ENCODE measurements around the gene EDN2.

The EDN2 gene

GRCh38 chr1:41488040-41488951, 3.8 kb upstream of the EDN2 start:
- peaks cover 33% of the 10 kb centered on the region for H3K4me1 ChIP-seq
- in situ Hi-C loops (cut with MboI; ENCODE audit: low sequenced_read_pairs), result no loop called here
- no peaks in the 10 kb centered on the region for H3K9me3 ChIP-seq
- H3K27me3 ChIP-seq (ENCODE audit: low read depth), result no peaks in the 10 kb centered on the region
- no peaks in the 10 kb centered on the region for H3K36me3 ChIP-seq (replicated peaks)
- DNase-seq (ENCODE audit: low spot score in 2 of 2), result no peak
- no peak overlapping the region for H3K4me3 ChIP-seq

DNA sequence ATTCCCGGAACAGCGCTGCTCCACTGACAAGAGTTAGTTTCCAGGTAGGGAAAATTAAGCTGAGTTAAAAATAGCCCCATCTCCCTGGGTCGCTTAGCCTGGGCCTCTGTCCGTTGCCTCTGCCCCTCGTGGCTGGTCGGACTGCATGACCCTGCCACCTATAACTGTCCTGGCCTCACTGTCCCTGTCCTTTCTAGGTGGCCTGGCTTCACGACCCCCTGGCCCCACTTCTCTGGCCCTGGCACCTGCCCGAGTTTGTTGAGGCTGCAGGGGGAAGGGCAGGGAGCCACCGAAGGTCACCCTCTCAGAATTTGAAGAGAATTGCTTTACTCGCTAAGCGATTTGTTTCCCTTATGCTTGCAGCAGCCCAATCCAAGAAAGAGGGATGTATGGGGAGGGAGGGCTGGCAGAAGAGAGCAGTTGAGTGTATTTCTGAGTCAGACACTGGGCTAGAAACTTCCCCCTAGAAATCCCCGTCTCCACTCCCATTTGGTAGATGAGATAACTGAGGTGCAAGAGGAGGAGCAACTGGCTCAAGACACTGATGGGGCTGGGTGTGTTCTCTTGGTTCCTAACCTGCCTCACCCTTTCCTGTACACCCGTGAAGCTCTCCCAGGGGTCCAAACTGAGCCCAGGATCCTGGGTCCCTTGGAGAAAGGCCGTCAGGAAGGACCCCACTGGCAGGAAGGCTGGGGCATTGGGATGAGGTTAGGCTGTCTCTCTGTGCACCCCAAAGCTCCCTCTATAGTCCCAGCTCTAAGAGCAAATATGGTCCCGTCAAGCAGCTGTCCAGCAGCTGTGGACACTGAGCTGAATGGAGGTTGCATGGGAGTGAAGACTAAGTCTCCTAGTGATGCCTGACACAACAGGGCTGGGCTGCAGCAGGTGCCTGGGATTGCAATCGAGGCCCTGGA, 2.9 kb upstream of the EDN2 start:
- Histone ChIP-seq H3K4me3 (no peak overlapping the region), H3K4me1 (peaks cover 33% of the 10 kb centered on the region), H3K27me3 (ENCODE audit: low read depth) (no peaks in the 10 kb centered on the region), H3K9me3 (no peaks in the 10 kb centered on the region), H3K36me3 (replicated peaks) (no peaks in the 10 kb centered on the region)
- in situ Hi-C loops (cut with MboI; ENCODE audit: low sequenced_read_pairs), result no loop called here
- no peak for DNase-seq (ENCODE audit: low spot score in 2 of 2)

DNA sequence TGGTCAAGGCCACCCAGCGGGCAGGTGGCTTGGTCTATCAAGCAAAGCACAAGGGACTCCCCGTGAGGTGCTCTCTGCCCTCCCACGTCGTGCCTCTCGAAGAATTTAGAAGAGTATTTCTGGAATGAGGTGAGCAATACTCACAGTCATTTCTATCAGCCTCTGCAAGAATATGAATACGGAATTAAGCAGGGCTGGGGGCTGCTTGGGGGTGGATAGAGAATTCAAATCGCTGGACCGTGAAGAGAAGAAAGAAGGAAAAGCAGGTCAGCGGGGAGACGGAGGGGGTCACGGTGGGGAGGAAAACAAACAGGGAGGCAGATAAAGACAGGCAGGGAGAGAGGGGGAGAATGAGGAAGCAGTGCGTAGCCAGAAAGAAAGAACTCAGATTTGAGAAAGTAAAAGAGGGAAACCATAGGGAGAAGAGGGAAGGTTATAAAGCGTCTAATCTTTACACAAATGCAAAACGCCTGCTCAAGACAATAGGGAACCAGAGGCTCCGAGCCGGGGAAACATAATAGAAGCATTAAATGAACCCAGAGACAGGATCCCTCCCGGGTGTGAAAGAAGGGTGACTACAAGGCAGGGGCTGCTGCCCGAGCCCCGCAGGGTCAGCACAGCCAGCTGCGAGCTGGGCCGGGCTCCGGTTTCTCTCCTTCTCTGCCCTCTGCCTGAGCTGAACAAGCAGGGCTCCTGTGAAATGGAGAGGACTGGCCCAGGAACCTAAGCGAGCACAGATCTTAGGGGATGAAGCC, 2.1 kb upstream of the EDN2 start:
- in situ Hi-C loops (cut with MboI; ENCODE audit: low sequenced_read_pairs), result no loop called here
- H3K36me3 ChIP-seq (replicated peaks), result no peaks in the 10 kb centered on the region
- H3K27me3 ChIP-seq (ENCODE audit: low read depth), result no peaks in the 10 kb centered on the region
- DNase-seq (ENCODE audit: low spot score in 2 of 2), result peak; percentile 76 to 95
- no peaks in the 10 kb centered on the region for H3K9me3 ChIP-seq
- peaks cover 33% of the 10 kb centered on the region for H3K4me1 ChIP-seq
- H3K4me3 ChIP-seq, result no peak overlapping the region

- Histone ChIP-seq H3K4me1 (peaks cover 33% of the 10 kb centered on the region), H3K36me3 (replicated peaks) (no peaks in the 10 kb centered on the region), H3K9me3 (no peaks in the 10 kb centered on the region), H3K27me3 (ENCODE audit: low read depth) (no peaks in the 10 kb centered on the region), H3K4me3 (no peak overlapping the region)
- in situ Hi-C loops (cut with MboI; ENCODE audit: low sequenced_read_pairs), result no loop called here
- DNase-seq (ENCODE audit: low spot score in 2 of 2), result no peak
These were observed 1.5 kb upstream of the EDN2 start for GRCh38 chr1:41486053-41486370.

DNA sequence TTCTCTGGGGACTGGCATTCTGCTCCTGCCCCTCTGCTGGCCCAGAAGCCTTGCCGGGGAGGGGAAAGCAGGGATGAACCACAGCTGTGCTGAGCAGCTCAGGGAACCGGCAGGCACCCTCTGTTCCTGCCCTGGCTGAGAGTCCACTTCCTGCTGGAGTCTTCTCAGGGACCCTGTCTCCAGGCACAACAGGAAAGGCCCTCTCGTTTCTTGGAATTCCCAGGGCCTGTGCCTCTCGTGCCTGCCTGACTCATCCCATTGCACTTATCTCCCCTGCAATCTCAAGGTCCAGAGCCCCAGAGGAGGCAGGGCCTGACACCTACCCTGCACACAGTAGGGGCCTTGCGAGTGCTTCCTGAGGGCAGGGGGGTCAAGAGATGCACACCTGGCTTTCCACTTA, 1.1 kb upstream of the EDN2 start:
- in situ Hi-C loops (cut with MboI; ENCODE audit: low sequenced_read_pairs), result no loop called here
- peaks cover 33% of the 10 kb centered on the region for H3K4me1 ChIP-seq

DNA sequence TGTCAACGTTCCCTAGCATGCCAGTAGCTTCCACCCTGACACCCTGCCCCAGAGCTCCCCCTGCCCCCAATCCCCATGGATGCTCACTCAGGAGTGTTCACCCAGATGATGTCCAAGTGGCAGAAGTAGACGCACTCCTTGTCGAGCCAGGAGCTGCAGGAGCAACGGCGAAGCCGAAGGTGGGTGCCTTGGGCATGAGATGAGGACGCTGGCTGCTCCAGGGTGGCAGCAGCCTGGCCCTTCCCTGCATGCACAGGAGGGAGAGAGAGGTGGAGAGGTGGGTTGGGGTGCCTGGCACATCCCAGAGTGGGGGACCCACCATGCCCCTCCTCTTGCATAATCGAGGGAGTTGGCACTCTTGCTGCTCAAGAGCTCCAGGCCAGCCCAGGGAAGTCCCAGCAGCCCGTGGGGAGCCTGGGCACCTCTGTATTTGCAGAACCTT, 502 bp downstream of the EDN2 start:
- Histone ChIP-seq H3K4me1 (peaks cover 33% of the 10 kb centered on the region), H3K27me3 (ENCODE audit: low read depth) (no peaks in the 10 kb centered on the region), H3K9me3 (no peaks in the 10 kb centered on the region), H3K4me3 (no peak overlapping the region), H3K36me3 (replicated peaks) (no peaks in the 10 kb centered on the region)
- no peak for DNase-seq (ENCODE audit: low spot score in 2 of 2)
- in situ Hi-C loops (cut with MboI; ENCODE audit: low sequenced_read_pairs), result no loop called here

More for the DNA sequence above, 1.1 kb upstream of the EDN2 start:
- no peaks in the 10 kb centered on the region for H3K9me3 ChIP-seq
- no peak for DNase-seq (ENCODE audit: low spot score in 2 of 2)
- no peak overlapping the region for H3K4me3 ChIP-seq
- no peaks in the 10 kb centered on the region for H3K36me3 ChIP-seq (replicated peaks)
- no peaks in the 10 kb centered on the region for H3K27me3 ChIP-seq (ENCODE audit: low read depth)

- peaks cover 28% of the 10 kb centered on the region for H3K4me1 ChIP-seq
- no peak overlapping the region for H3K4me3 ChIP-seq
- DNase-seq (ENCODE audit: low spot score in 2 of 2), result no peak
- H3K36me3 ChIP-seq (replicated peaks), result no peaks in the 10 kb centered on the region
- no peaks in the 10 kb centered on the region for H3K27me3 ChIP-seq (ENCODE audit: low read depth)
- no peaks in the 10 kb centered on the region for H3K9me3 ChIP-seq
- in situ Hi-C loops (cut with MboI; ENCODE audit: low sequenced_read_pairs), result no loop called here
These were observed 1.3 kb downstream of the EDN2 start for GRCh38 chr1:41483001-41483850.

DNA sequence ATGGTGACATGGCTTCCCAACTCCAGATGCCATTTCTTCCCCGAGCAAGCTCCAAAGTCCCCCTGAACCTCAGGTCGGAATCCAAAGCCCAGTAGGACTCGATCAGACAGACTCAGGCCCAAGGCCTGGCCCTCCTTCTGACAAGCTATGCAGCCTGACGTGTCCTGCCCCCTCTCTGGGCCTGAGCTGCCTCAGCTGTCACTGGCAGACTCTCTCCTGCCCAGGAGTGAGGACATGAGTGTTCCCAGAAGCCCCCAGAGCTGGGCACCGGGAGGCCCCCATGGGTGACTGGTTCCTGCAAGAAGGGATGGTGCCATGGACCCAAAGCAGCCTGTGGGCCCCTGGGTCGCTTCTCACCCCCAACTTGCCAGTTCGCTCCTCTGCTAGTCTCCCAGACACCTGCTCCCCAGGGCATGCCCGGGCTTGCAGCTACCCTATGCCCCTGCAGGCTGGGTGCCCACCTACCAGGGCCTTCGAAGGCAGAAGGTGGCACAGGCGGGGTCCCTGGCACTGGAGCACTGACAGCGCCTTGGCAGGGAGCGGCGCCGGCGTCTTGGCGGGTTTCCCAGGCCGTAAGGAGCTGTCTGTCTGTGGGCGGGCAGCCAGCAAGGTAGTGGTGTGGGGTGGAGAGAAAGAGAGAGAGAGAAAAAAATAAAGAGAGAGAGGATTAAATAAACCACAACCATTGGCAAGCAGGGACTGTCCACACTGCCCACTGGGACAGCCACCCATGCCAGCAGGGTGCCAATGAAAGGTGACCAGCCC, 2.3 kb downstream of the EDN2 start:
- Histone ChIP-seq H3K4me1 (peaks cover 18% of the 10 kb centered on the region), H3K9me3 (no peaks in the 10 kb centered on the region), H3K4me3 (no peak overlapping the region), H3K36me3 (replicated peaks) (no peaks in the 10 kb centered on the region), H3K27me3 (ENCODE audit: low read depth) (no peaks in the 10 kb centered on the region)
- in situ Hi-C loops (cut with MboI; ENCODE audit: low sequenced_read_pairs), result no loop called here
- no peak for DNase-seq (ENCODE audit: low spot score in 2 of 2)

DNA sequence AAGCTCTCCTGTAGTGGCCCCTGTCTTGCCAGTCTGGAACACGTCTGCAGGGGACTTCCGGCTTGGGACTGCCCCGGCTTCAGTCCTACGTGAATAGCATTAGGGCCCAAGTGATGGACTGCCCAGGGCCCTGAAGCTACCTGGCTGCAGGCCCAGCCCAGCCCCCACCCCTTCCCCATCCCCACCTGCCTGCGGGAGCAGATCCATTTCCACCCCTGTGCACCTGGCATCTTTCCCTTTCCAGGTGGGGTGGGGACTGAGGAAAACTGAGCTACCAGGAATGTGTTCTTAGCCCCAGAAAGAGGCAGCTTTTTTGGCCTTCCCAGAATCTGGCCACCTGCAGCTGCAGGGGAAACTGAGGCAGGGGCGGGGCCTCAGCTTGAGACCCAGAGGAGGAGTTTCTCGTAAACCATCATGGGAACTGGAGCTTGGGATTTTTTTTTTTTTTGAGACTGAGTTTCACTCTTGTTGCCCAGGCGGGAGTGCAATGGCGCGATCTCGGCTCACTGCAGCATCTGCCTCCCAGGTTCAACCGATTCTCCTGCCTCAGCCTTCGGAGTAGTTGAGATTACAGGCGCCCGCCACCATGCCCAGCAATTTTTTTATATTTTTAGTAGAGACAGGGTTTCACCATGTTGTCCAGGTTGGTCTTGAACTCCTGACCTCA, 3.2 kb downstream of the EDN2 start:
- no peak for DNase-seq (ENCODE audit: low spot score in 2 of 2)
- in situ Hi-C loops (cut with MboI; ENCODE audit: low sequenced_read_pairs), result no loop called here
- no peaks in the 10 kb centered on the region for H3K27me3 ChIP-seq (ENCODE audit: low read depth)
- no peaks in the 10 kb centered on the region for H3K36me3 ChIP-seq (replicated peaks)
- H3K4me1 ChIP-seq, result peaks cover 9% of the 10 kb centered on the region
- H3K9me3 ChIP-seq, result no peaks in the 10 kb centered on the region
- H3K4me3 ChIP-seq, result no peak overlapping the region

GRCh38 chr1:41480204-41481108, 4.0 kb downstream of the EDN2 start:
- H3K4me3 ChIP-seq, result no peak overlapping the region
- no peaks in the 10 kb centered on the region for H3K27me3 ChIP-seq (ENCODE audit: low read depth)
- peaks cover 1% of the 10 kb centered on the region; the same call in 1 of the 2 replicates for H3K4me1 ChIP-seq
- no peaks in the 10 kb centered on the region for H3K9me3 ChIP-seq
- in situ Hi-C loops (cut with MboI; ENCODE audit: low sequenced_read_pairs), result no loop called here
- DNase-seq (ENCODE audit: low spot score in 2 of 2), result no peak
- H3K36me3 ChIP-seq (replicated peaks), result no peaks in the 10 kb centered on the region

DNA sequence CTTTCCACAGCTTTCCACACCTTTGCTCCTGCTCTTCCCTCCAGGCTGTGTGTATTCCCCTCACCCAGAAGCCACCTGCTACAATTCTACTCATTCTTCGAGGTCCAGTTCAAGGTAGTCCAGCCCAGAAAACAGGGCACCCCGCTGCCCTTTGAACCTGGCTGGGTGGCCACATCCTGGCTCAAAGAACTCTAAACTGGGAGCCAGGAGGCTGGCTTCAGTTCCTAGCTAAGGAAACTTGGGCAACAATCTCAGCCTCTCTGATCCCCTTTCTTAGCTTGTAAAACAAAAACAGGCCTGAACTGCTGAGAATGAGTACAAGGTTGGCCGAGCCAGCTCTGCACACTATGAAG, 4.7 kb downstream of the EDN2 start:
- Histone ChIP-seq H3K4me3 (no peak overlapping the region), H3K36me3 (replicated peaks) (no peaks in the 10 kb centered on the region), H3K27me3 (ENCODE audit: low read depth) (no peaks in the 10 kb centered on the region), H3K9me3 (no peaks in the 10 kb centered on the region), H3K4me1 (no peaks in the 10 kb centered on the region)
- DNase-seq (ENCODE audit: low spot score in 2 of 2), result no peak
- in situ Hi-C loops (cut with MboI; ENCODE audit: low sequenced_read_pairs), result no loop called here
